Myocyte (in vitro differentiated cells): ENCODE data around the gene LRP2BP. TPM values are rescaled to one million over a fixed set of nuclear protein-coding genes. Genes with fewer than 3 reads are reported as not detected.
A peak's percentile ranks its signal among the peaks of the same experiment; 100 is the strongest.

ENCODE experiments used
- DNase-seq: peaks from one replicate; pipeline ENCODE4 v3.0.0-alpha.2; 2012; ENCODE audit warnings: low read depth
- polyA plus RNA-seq: library from polyadenylated mRNA; unstranded; fragments of >200 nt; gene quantifications from one replicate; pipeline ENCODE4 v1.2.1, GENCODE V29; 2012; ENCODE audit warnings: missing spikeins
- total RNA-seq: library from RNA; depleted of rRNA; stranded (reverse); fragments of >200 nt; gene quantifications from 2 replicates; pipeline ENCODE4 v1.2.3, GENCODE V29; 2014

Gene LRP2BP
- total RNA-seq = 1.3 and 1.6 TPM in 2 replicates
- polyA plus RNA-seq = 1.8 TPM

GRCh38 chr4:185395238-185395955 lies at the start of gene LRP2BP:
Gene LRP2BP (minus strand): TSS chr4:185395924. CDS start chr4:185378186, 17,738 bp downstream.
- no peak for DNase-seq

GRCh38 chr4:185445209-185445608 lies 49.5 kb upstream of the LRP2BP start:
- no peak for DNase-seq

- DNase-seq = no peak
These were observed 45.8 kb upstream of the LRP2BP start for GRCh38 chr4:185441479-185441878.

- no peak for DNase-seq
These were observed 42.1 kb upstream of the LRP2BP start for GRCh38 chr4:185437809-185438208.

- DNase-seq = no peak
These were observed 39.7 kb upstream of the LRP2BP start for GRCh38 chr4:185435466-185435865.

- no peak for DNase-seq
These were observed 33.9 kb upstream of the LRP2BP start for GRCh38 chr4:185429660-185430059.

- no peak for DNase-seq
These were observed 31.4 kb upstream of the LRP2BP start for GRCh38 chr4:185426960-185427688.

GRCh38 chr4:185425647-185426352 lies 30.1 kb upstream of the LRP2BP start, which contains the start of gene UFSP2:
Gene UFSP2 (minus strand): TSS chr4:185425964. CDS start chr4:185425868, 96 bp downstream.
- DNase-seq = peak; percentile 91

- DNase-seq = no peak
These were observed 29.4 kb upstream of the LRP2BP start for GRCh38 chr4:185424905-185425646.

GRCh38 chr4:185421366-185422124 lies 25.8 kb upstream of the LRP2BP start:
- peak; percentile 65 for DNase-seq

- no peak for DNase-seq
These were observed 21.2 kb upstream of the LRP2BP start for GRCh38 chr4:185416955-185417354.

- DNase-seq = no peak
These were observed 16.7 kb upstream of the LRP2BP start for GRCh38 chr4:185412412-185412811.

GRCh38 chr4:185411849-185412248 lies 16.1 kb upstream of the LRP2BP start:
- DNase-seq = no peak

GRCh38 chr4:185408432-185408831 lies 12.7 kb upstream of the LRP2BP start:
- DNase-seq = no peak

GRCh38 chr4:185405296-185405999 lies 9.7 kb upstream of the LRP2BP start:
- DNase-seq = no peak

- DNase-seq = no peak
These were observed 8.3 kb upstream of the LRP2BP start for GRCh38 chr4:185404031-185404430.

GRCh38 chr4:185399466-185399865 lies 3.7 kb upstream of the LRP2BP start:
- no peak for DNase-seq

- DNase-seq = no peak
These were observed 2.9 kb upstream of the LRP2BP start for GRCh38 chr4:185398618-185399017.

- peak; percentile 62 for DNase-seq
These were observed 1.1 kb upstream of the LRP2BP start, which contains the start of gene ANKRD37 for GRCh38 chr4:185396724-185397385. Gene ANKRD37 (plus strand): TSS chr4:185396841. CDS start chr4:185396924, 83 bp downstream.
